Measurements from ENCODE around the gene UBR4. TPM values are rescaled to one million over a fixed set of nuclear protein-coding genes. Genes with fewer than 3 reads are reported as not detected.

The UBR4 gene
- total RNA-seq, 3 donors from 2014 or later = 108 to 159 (median 128) TPM

- ATAC-seq (no peak), DNase-seq (peak in 1 of 3 donors; percentile 52)
- no peak for TF ChIP-seq CTCF (IDR thresholded peaks at IDR 0.05)
- H3K4me3 ChIP-seq = no peak overlapping the region
- H3K36me3 ChIP-seq (ENCODE audit: low read depth) = peaks cover 8% of the 10 kb centered on the region
- intact Hi-C loops (cut with DNase I, micrococcal nuclease) = no loop called here
- peaks cover 45% of the 10 kb centered on the region for H3K4me1 ChIP-seq (ENCODE audit: low read depth)
- no peaks in the 10 kb centered on the region for H3K9me3 ChIP-seq
These were observed 136.5 kb downstream of the UBR4 start for GRCh38 chr1:19073311-19074186.

GRCh38 chr1:19072285-19072981 lies 137.6 kb downstream of the UBR4 start:
- peak in 1 of 3 donors; percentile 51 for DNase-seq
- no peak for ATAC-seq
- TF ChIP-seq CTCF (IDR thresholded peaks at IDR 0.05) = no peak
- no peak overlapping the region for H3K4me3 ChIP-seq
- H3K36me3 ChIP-seq (ENCODE audit: low read depth) = peaks cover 8% of the 10 kb centered on the region
- H3K9me3 ChIP-seq = no peaks in the 10 kb centered on the region
- intact Hi-C loops (cut with DNase I, micrococcal nuclease) = no loop called here
- H3K4me1 ChIP-seq (ENCODE audit: low read depth) = peaks cover 52% of the 10 kb centered on the region

GRCh38 chr1:19071674-19072281 lies 138.3 kb downstream of the UBR4 start:
- peaks cover 8% of the 10 kb centered on the region for H3K36me3 ChIP-seq (ENCODE audit: low read depth)
- no peak overlapping the region for H3K4me3 ChIP-seq
- peak; percentile 54 to 62 (median 55) for DNase-seq
- ATAC-seq = peak; percentile 34
- no peak for TF ChIP-seq CTCF (IDR thresholded peaks at IDR 0.05)
- intact Hi-C loops (cut with DNase I, micrococcal nuclease) = no loop called here
- peaks cover 59% of the 10 kb centered on the region for H3K4me1 ChIP-seq (ENCODE audit: low read depth)
- no peaks in the 10 kb centered on the region for H3K9me3 ChIP-seq

GRCh38 chr1:19070891-19071621 lies 139.0 kb downstream of the UBR4 start:
- peak in 1 of 3 donors; percentile 36 for DNase-seq
- intact Hi-C loops (cut with DNase I, micrococcal nuclease) = no loop called here
- Histone ChIP-seq H3K36me3 (ENCODE audit: low read depth) (peaks cover 3% of the 10 kb centered on the region), H3K4me1 (ENCODE audit: low read depth) (peaks cover 58% of the 10 kb centered on the region), H3K4me3 (no peak overlapping the region), H3K9me3 (no peaks in the 10 kb centered on the region)
- TF ChIP-seq CTCF (IDR thresholded peaks at IDR 0.05) = no peak
- no peak for ATAC-seq

- intact Hi-C loops (cut with DNase I, micrococcal nuclease) = no loop called here
- peak; percentile 1 for ATAC-seq
These were observed 139.8 kb downstream of the UBR4 start for GRCh38 chr1:19070197-19070651.

More at GRCh38 chr1:19070197-19070651, 139.8 kb downstream of the UBR4 start:
- H3K9me3 ChIP-seq = no peaks in the 10 kb centered on the region
- H3K4me1 ChIP-seq (ENCODE audit: low read depth) = peaks cover 50% of the 10 kb centered on the region
- H3K36me3 ChIP-seq (ENCODE audit: low read depth) = no peaks in the 10 kb centered on the region
- no peak overlapping the region for H3K4me3 ChIP-seq
- peak in 1 of 3 donors; percentile 47 for DNase-seq
- TF ChIP-seq CTCF (IDR thresholded peaks at IDR 0.05) = no peak
